Neural cell (in vitro differentiated cells): ENCODE results near the gene KCNE3. TPM values are rescaled to one million over a fixed set of nuclear protein-coding genes. Genes with fewer than 3 reads are reported as not detected.

Experiments used
- H2AFZ ChIP-seq: fragments of 200-600, 300-800 bp; sonication (generic), shearing (Covaris generic); 2 replicates; pipeline ENCODE4 v1.6.0; 2014; ENCODE audit warnings: low read depth, mild to moderate bottlenecking, antibody characterized with exemption, low read length, moderate library complexity
- H3F3A ChIP-seq: fragments of 200-600 bp; shearing (Covaris generic); 2 replicates; pipeline ENCODE4 v1.6.1; 2016; ENCODE audit warnings: mild to moderate bottlenecking, moderate library complexity, mixed read lengths, antibody characterized with exemption, low read length; ENCODE audit not compliant: insufficient read depth, poor library complexity, severe bottlenecking
- H3K27ac ChIP-seq: fragments of 200-600, 300-800 bp; sonication (generic), shearing (Covaris generic); 2 replicates; pipeline ENCODE4 v1.5.1; 2014; ENCODE audit warnings: mild to moderate bottlenecking, low read length, moderate library complexity
- H3K27me3 ChIP-seq: fragments of 300-800, 200-600 bp; sonication (generic), shearing (Covaris generic); 2 replicates; pipeline ENCODE4 v1.6.0; 2014; ENCODE audit warnings: mild to moderate bottlenecking, low read depth, low read length, moderate library complexity; ENCODE audit not compliant: insufficient read depth
- H3K36me3 ChIP-seq: fragments of 300-800, 200-600 bp; sonication (generic), shearing (Covaris generic); 2 replicates; pipeline ENCODE4 v1.5.1; 2014; ENCODE audit warnings: mild to moderate bottlenecking, antibody characterized with exemption, low read length, moderate library complexity; ENCODE audit not compliant: insufficient read depth
- H3K4me2 ChIP-seq: fragments of 300-800, 200-600 bp; sonication (generic), shearing (Covaris generic); 2 replicates; pipeline ENCODE4 v1.6.0; 2014; ENCODE audit warnings: mild to moderate bottlenecking, low read length
- H3K4me3 ChIP-seq: fragments of 300-800, 200-600 bp; sonication (generic), shearing (Covaris generic); 2 replicates; pipeline ENCODE4 v1.5.1; 2014; ENCODE audit warnings: mild to moderate bottlenecking, low read length, moderate library complexity
- H3K79me2 ChIP-seq: fragments of 200-600 bp; shearing (Covaris generic); replicated peaks from 2 replicates; pipeline ENCODE4 v1.6.0; 2014; ENCODE audit warnings: mild to moderate bottlenecking, low read length, moderate library complexity; ENCODE audit not compliant: insufficient read depth
- H3K9ac ChIP-seq: fragments of 300-800, 200-600 bp; sonication (generic), shearing (Covaris generic); 2 replicates; pipeline ENCODE4 v1.6.1; 2016; ENCODE audit warnings: mild to moderate bottlenecking, low read length, mixed read lengths
- H3K9me2 ChIP-seq: fragments of 200-600 bp; shearing (Covaris generic); 2 replicates; pipeline ENCODE4 v1.6.1; 2016; ENCODE audit warnings: mild to moderate bottlenecking, low read length, mixed read lengths; ENCODE audit not compliant: insufficient read depth
- H3K9me3 ChIP-seq: fragments of 200-600, 300-800 bp; sonication (generic), shearing (Covaris generic); 2 replicates; pipeline ENCODE4 v1.6.1; 2016; ENCODE audit warnings: mild to moderate bottlenecking, mixed run types, low read length, moderate library complexity, mixed read lengths
- H4K20me1 ChIP-seq: fragments of 200-600 bp; shearing (Covaris generic); 2 replicates; pipeline ENCODE4 v1.6.1; 2016; ENCODE audit warnings: mild to moderate bottlenecking, mixed run types; ENCODE audit not compliant: insufficient read depth
- CTCF ChIP-seq: fragments of 450-650 bp; IDR thresholded peaks from 2 replicates; pipeline ENCODE4 v1.5.1; 2014; ENCODE audit warnings: antibody characterized with exemption, mild to moderate bottlenecking, moderate library complexity; ENCODE audit not compliant: poor library complexity, severe bottlenecking
- EP300 ChIP-seq: fragments of 450-650 bp; conservative IDR thresholded peaks from 2 replicates; pipeline ENCODE4 v1.6.1; 2014; ENCODE audit warnings: antibody characterized with exemption, mild to moderate bottlenecking, moderate library complexity; ENCODE audit not compliant: poor library complexity, severe bottlenecking
- EZH2 ChIP-seq: fragments of 200-600, 300-800 bp; shearing (Covaris generic), sonication (generic); IDR thresholded peaks from 2 replicates; pipeline ENCODE4 v1.6.1; 2014; ENCODE audit warnings: antibody characterized with exemption, low read length, borderline replicate concordance, mild to moderate bottlenecking; ENCODE audit not compliant: insufficient read depth, poor library complexity, severe bottlenecking
- MXI1 ChIP-seq: fragments of 450-650 bp; conservative IDR thresholded peaks from 2 replicates; pipeline ENCODE4 v1.6.1; 2014; ENCODE audit warnings: antibody characterized with exemption, mild to moderate bottlenecking; ENCODE audit not compliant: poor library complexity, severe bottlenecking
- POLR2AphosphoS5 ChIP-seq: IDR thresholded peaks from 2 replicates; pipeline ENCODE4 v1.6.1; 2012
- RAD21 ChIP-seq: fragments of 450-650 bp; conservative IDR thresholded peaks from 2 replicates; pipeline ENCODE4 v1.6.1; 2014; ENCODE audit warnings: antibody characterized with exemption, mild to moderate bottlenecking, moderate library complexity
- SMC3 ChIP-seq: fragments of 450-650 bp; conservative IDR thresholded peaks from 2 replicates; pipeline ENCODE4 v1.6.1; 2014; ENCODE audit warnings: antibody characterized with exemption, mild to moderate bottlenecking, moderate library complexity; ENCODE audit not compliant: poor library complexity
- TAF1 ChIP-seq: IDR thresholded peaks from 2 replicates; pipeline ENCODE4 v1.6.1; 2012; ENCODE audit warnings: low read depth
- polyA plus RNA-seq: library from polyadenylated mRNA; depleted of rRNA; stranded (reverse); fragments of >200 nt; gene quantifications from 2 replicates; pipeline ENCODE4 v1.2.3, GENCODE V29; 2014
- TF ChIP-seq, protein P1 (sequence below): IDR thresholded peaks from 2 replicates; pipeline ENCODE4 v1.6.1; 2012; ENCODE audit warnings: borderline replicate concordance

KCNE3 gene
- polyA plus RNA-seq, 1 donor from 2014 or later: not detected

- Histone ChIP-seq H3K9me2 (no peaks in the 10 kb centered on the region), H3K4me2 (no peak overlapping the region), H3K36me3 (no peaks in the 10 kb centered on the region), H4K20me1 (no peaks in the 10 kb centered on the region), H3K79me2 (no peaks in the 10 kb centered on the region), H3K9me3 (no peaks in the 10 kb centered on the region), H3K27ac (no peak overlapping the region), H2AFZ (no peak overlapping the region), H3K27me3 (no peaks in the 10 kb centered on the region), H3K4me3 (no peak overlapping the region), H3F3A (no peaks in the 10 kb centered on the region), H3K9ac (no peak overlapping the region)
- TF ChIP-seq RAD21 (no peak), TAF1 (no peak), SMC3 (no peak), CTCF (no peak), EP300 (no peak), POLR2AphosphoS5 (no peak), EZH2 (no peak), MXI1 (no peak)
- TF ChIP-seq, protein P1, sequence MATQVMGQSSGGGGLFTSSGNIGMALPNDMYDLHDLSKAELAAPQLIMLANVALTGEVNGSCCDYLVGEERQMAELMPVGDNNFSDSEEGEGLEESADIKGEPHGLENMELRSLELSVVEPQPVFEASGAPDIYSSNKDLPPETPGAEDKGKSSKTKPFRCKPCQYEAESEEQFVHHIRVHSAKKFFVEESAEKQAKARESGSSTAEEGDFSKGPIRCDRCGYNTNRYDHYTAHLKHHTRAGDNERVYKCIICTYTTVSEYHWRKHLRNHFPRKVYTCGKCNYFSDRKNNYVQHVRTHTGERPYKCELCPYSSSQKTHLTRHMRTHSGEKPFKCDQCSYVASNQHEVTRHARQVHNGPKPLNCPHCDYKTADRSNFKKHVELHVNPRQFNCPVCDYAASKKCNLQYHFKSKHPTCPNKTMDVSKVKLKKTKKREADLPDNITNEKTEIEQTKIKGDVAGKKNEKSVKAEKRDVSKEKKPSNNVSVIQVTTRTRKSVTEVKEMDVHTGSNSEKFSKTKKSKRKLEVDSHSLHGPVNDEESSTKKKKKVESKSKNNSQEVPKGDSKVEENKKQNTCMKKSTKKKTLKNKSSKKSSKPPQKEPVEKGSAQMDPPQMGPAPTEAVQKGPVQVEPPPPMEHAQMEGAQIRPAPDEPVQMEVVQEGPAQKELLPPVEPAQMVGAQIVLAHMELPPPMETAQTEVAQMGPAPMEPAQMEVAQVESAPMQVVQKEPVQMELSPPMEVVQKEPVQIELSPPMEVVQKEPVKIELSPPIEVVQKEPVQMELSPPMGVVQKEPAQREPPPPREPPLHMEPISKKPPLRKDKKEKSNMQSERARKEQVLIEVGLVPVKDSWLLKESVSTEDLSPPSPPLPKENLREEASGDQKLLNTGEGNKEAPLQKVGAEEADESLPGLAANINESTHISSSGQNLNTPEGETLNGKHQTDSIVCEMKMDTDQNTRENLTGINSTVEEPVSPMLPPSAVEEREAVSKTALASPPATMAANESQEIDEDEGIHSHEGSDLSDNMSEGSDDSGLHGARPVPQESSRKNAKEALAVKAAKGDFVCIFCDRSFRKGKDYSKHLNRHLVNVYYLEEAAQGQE: no peak
Measured at GRCh38 chr11:74479732-74480123, 12.4 kb upstream of the KCNE3 start.

GRCh38 chr11:74478877-74479731 is 11.8 kb upstream of the KCNE3 start:
- Histone ChIP-seq H3K4me2 (no peak overlapping the region), H3K36me3 (no peaks in the 10 kb centered on the region), H3K9ac (no peak overlapping the region), H3K27me3 (no peaks in the 10 kb centered on the region), H3F3A (no peaks in the 10 kb centered on the region), H3K27ac (no peak overlapping the region), H2AFZ (no peak overlapping the region), H3K9me2 (no peaks in the 10 kb centered on the region), H4K20me1 (no peaks in the 10 kb centered on the region), H3K79me2 (no peaks in the 10 kb centered on the region), H3K9me3 (no peaks in the 10 kb centered on the region), H3K4me3 (no peak overlapping the region)
- TF ChIP-seq, protein P1: no peak
- no peak for TF ChIP-seq CTCF
- TF ChIP-seq RAD21: no peak
- TF ChIP-seq MXI1: no peak
- TF ChIP-seq TAF1: no peak
- no peak for TF ChIP-seq EZH2
- no peak for TF ChIP-seq EP300
- TF ChIP-seq POLR2AphosphoS5: no peak
- TF ChIP-seq SMC3: no peak
